ENCODE measurements around the gene EPS8. TPM values are rescaled to one million over a fixed set of nuclear protein-coding genes. Genes with fewer than 3 reads are reported as not detected.

The EPS8 gene
- total and polyA plus RNA-seq, 7 donors = 47.7 to 132 (median 108) TPM

- no peak for DNase-seq
- TF ChIP-seq POLR2AphosphoS5 (IDR thresholded peaks at IDR 0.05) (no peak), EP300 (IDR thresholded peaks at IDR 0.05) (no peak), POLR2A (IDR thresholded peaks at IDR 0.05) (no peak), CTCF (IDR thresholded peaks at IDR 0.05) (no peak)
- Histone ChIP-seq H3K9me3 (no peaks in the 10 kb centered on the region), H3K36me3 (no peaks in the 10 kb centered on the region), H3K27ac (no peak overlapping the region), H3K4me3 (no peak overlapping the region), H3K4me1 (peaks cover 0 to 12% (median 9%) of the 10 kb centered on the region in 4 donors), H3K27me3 (no peaks in the 10 kb centered on the region)
- 56 to 79% methylated on average over 5 of the region's 5 CpGs for WGBS, 2 donors
- intact Hi-C loops (cut with DNase I) = loop anchor here (5.0 kb wide), 1 partner anchor 195 kb away; no protein-coding TSS in a partner anchor
Observed at GRCh38 chr12:15597125-15597830, 191.9 kb downstream of the EPS8 start.

- H3K27ac ChIP-seq = no peak overlapping the region
- intact Hi-C loops (cut with DNase I) = loop anchor here (5.0 kb wide), 1 partner anchor 196 kb away; no protein-coding TSS in a partner anchor
Observed at GRCh38 chr12:15596174-15596573, 193.0 kb downstream of the EPS8 start.

GRCh38 chr12:15592934-15593333 lies 196.3 kb downstream of the EPS8 start:
- intact Hi-C loops (cut with DNase I) = no loop called here
- TF ChIP-seq CTCF (IDR thresholded peaks at IDR 0.05) (no peak), POLR2AphosphoS5 (IDR thresholded peaks at IDR 0.05) (no peak), POLR2A (IDR thresholded peaks at IDR 0.05) (no peak), EP300 (IDR thresholded peaks at IDR 0.05) (no peak)
- Histone ChIP-seq H3K27ac (no peak overlapping the region), H3K4me1 (peaks cover 0 to 5% (median 4%) of the 10 kb centered on the region in 4 donors), H3K36me3 (no peaks in the 10 kb centered on the region), H3K4me3 (no peak overlapping the region), H3K27me3 (no peaks in the 10 kb centered on the region), H3K9me3 (no peaks in the 10 kb centered on the region)
- no peak for DNase-seq
- 68 to 81% methylated on average over 4 of the region's 4 CpGs for WGBS, 2 donors

More at GRCh38 chr12:15596174-15596573, 193.0 kb downstream of the EPS8 start:
- Histone ChIP-seq H3K36me3 (no peaks in the 10 kb centered on the region), H3K9me3 (no peaks in the 10 kb centered on the region), H3K27me3 (no peaks in the 10 kb centered on the region), H3K4me1 (peaks cover 0 to 12% (median 9%) of the 10 kb centered on the region in 4 donors), H3K4me3 (no peak overlapping the region)
- WGBS, 2 donors = 31 to 57% methylated on average over 5 of the region's 5 CpGs
- no peak for TF ChIP-seq POLR2A (IDR thresholded peaks at IDR 0.05)
- TF ChIP-seq POLR2AphosphoS5 (IDR thresholded peaks at IDR 0.05) = no peak
- no peak for TF ChIP-seq EP300 (IDR thresholded peaks at IDR 0.05)
- no peak for TF ChIP-seq CTCF (IDR thresholded peaks at IDR 0.05)
- DNase-seq = no peak

- no peaks in the 10 kb centered on the region for H3K27me3 ChIP-seq
- H3K27ac ChIP-seq = no peak overlapping the region
- intact Hi-C loops (cut with DNase I) = no loop called here
- no peaks in the 10 kb centered on the region for H3K36me3 ChIP-seq
- peaks cover 0 to 5% (median 4%) of the 10 kb centered on the region in 4 donors for H3K4me1 ChIP-seq
- H3K9me3 ChIP-seq = no peaks in the 10 kb centered on the region
- no peak overlapping the region for H3K4me3 ChIP-seq
- 84 to 94% methylated on average over 5 of the region's 5 CpGs for WGBS, 2 donors
- TF ChIP-seq EP300 (IDR thresholded peaks at IDR 0.05) = no peak
- TF ChIP-seq CTCF (IDR thresholded peaks at IDR 0.05) = no peak
- TF ChIP-seq POLR2A (IDR thresholded peaks at IDR 0.05) = no peak
- no peak for TF ChIP-seq POLR2AphosphoS5 (IDR thresholded peaks at IDR 0.05)
- no peak for DNase-seq
Observed at GRCh38 chr12:15591811-15592210, 197.4 kb downstream of the EPS8 start.

Data from sigmoid colon (tissue), 7 donors.